ENCODE data around the gene SLC45A1. TPM values are rescaled to one million over a fixed set of nuclear protein-coding genes. Genes with fewer than 3 reads are reported as not detected.

The SLC45A1 gene
- total and polyA plus RNA-seq, 9 donors: 0.70 to 7.2 (median 4.5) TPM

GRCh38 chr1:8362701-8363101 lies 44.8 kb downstream of the SLC45A1 start:
- no peak overlapping the region for H3K4me3 ChIP-seq
- H3K36me3 ChIP-seq: no peaks in the 10 kb centered on the region
- no peaks in the 10 kb centered on the region for H3K27me3 ChIP-seq
- no peak overlapping the region for H3K27ac ChIP-seq
- H3K9me3 ChIP-seq: no peaks in the 10 kb centered on the region
- WGBS, 3 donors: 92 to 95% (median 93%) methylated on average over 13 of the region's 13 CpGs
- DNase-seq: no peak
- TF ChIP-seq EP300 (IDR thresholded peaks at IDR 0.05) (no peak), POLR2A (IDR thresholded peaks at IDR 0.05) (no peak)
- H3K4me1 ChIP-seq (ENCODE audit: insufficient read depth): peaks cover 4% of the 10 kb centered on the region
- intact Hi-C loops (cut with DNase I): no loop called here

GRCh38 chr1:8363186-8363766 lies 45.4 kb downstream of the SLC45A1 start:
- 77 to 79% (median 78%) methylated on average over 8 of the region's 8 CpGs for WGBS, 3 donors
- TF ChIP-seq CTCF (IDR thresholded peaks at IDR 0.05) (no peak), EP300 (IDR thresholded peaks at IDR 0.05) (no peak), POLR2A (IDR thresholded peaks at IDR 0.05) (no peak)

DNA sequence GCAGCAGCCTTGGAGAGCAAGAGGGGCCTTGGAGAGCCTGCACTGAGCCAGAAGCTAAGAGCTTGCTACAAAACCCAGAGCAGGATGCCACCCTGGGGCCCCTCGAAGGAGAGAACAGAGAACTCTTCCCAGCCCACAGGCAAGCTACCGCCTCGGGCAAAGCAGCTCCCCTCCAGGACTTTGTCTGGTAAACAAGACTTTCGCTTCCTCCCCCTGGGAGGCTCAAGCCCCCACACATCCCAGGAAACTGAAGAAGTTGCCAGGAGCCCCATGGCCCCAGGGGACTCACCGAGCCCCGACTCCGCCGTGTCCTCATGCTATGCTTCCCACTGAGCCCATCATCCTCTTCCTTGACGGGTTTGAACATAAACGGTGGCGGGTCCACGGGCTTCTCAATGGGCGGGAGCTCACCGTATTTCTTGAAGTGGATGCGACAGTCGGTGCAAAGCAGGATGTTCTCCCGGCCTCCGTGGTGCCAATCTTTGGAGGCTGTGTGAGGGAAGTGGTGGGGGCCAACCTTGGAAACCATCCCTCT lies 45.9 kb downstream of the SLC45A1 start:
- TF ChIP-seq POLR2A (IDR thresholded peaks at IDR 0.05) (no peak), EP300 (IDR thresholded peaks at IDR 0.05) (no peak)
- Histone ChIP-seq H3K4me1 (ENCODE audit: insufficient read depth) (peaks cover 4% of the 10 kb centered on the region), H3K9me3 (no peaks in the 10 kb centered on the region), H3K36me3 (no peaks in the 10 kb centered on the region), H3K27me3 (no peaks in the 10 kb centered on the region), H3K4me3 (no peak overlapping the region), H3K27ac (no peak overlapping the region)
- no peak for DNase-seq
- intact Hi-C loops (cut with DNase I): no loop called here
- 71 to 73% (median 71%) methylated on average over 18 of the region's 18 CpGs for WGBS, 3 donors

More at GRCh38 chr1:8363186-8363766, 45.4 kb downstream of the SLC45A1 start:
- Histone ChIP-seq H3K4me1 (ENCODE audit: insufficient read depth) (peaks cover 4% of the 10 kb centered on the region), H3K9me3 (no peaks in the 10 kb centered on the region), H3K27me3 (no peaks in the 10 kb centered on the region), H3K36me3 (no peaks in the 10 kb centered on the region), H3K27ac (no peak overlapping the region), H3K4me3 (no peak overlapping the region)
- intact Hi-C loops (cut with DNase I): no loop called here
- DNase-seq: no peak

DNA sequence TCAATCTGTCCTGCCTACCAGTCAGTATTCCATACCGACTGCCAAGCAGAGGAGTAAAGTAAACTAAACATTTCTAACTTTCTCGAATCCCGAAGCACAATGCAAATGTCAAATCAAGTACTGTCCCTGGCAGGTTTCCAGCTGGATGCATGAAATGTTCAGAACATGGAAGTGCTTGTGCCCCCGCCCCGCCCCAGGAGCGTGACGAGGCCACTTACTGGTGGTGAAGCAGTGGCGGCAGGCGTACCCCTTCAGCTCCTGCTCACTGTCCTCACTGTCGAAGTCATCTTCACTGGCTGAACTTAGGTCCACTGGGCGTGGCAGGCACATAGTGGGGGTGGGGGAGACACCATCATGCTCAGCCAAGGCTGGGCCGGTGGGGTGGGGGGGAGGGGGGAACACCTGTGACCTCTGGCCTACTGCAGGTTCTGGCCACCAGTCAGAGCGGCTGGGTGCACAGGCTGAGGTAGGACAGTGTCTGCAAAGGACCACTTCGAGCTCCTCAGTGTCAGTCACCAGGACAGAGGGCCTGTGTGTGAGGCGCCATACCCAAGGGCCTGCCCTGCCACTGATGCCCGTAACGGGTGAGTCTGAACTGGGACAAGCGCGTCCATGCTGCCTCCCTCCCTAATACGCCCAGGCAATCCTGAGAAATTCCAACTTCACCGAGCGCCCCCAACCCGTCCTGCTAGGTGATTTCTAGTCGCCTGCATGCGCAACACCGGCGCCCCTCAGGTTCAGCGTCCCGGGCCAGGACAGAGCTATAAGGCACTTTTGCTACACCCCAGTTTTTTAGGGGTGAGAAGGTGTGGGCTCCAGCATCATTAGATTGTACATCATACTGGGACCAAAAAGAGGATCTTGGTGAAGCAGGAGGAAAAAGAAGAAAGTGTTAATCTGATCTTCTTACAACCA lies 46.9 kb downstream of the SLC45A1 start:
- Histone ChIP-seq H3K4me1 (ENCODE audit: insufficient read depth) (peaks cover 4% of the 10 kb centered on the region), H3K4me3 (no peak overlapping the region), H3K36me3 (no peaks in the 10 kb centered on the region), H3K27ac (no peak overlapping the region), H3K27me3 (no peaks in the 10 kb centered on the region), H3K9me3 (no peaks in the 10 kb centered on the region)
- intact Hi-C loops (cut with DNase I): no loop called here
- 85 to 87% (median 85%) methylated on average over 27 to 29 of the region's 29 CpGs for WGBS, 3 donors
- TF ChIP-seq CTCF (IDR thresholded peaks at IDR 0.05) (no peak), EP300 (IDR thresholded peaks at IDR 0.05) (no peak), POLR2A (IDR thresholded peaks at IDR 0.05) (no peak)
- DNase-seq: peak in 2 of 5 donors; percentile 14 to 45

GRCh38 chr1:8365661-8366362 lies 47.9 kb downstream of the SLC45A1 start:
- no peaks in the 10 kb centered on the region for H3K27me3 ChIP-seq
- H3K4me1 ChIP-seq (ENCODE audit: insufficient read depth): peaks cover 10% of the 10 kb centered on the region
- no peak for DNase-seq
- H3K36me3 ChIP-seq: no peaks in the 10 kb centered on the region
- H3K27ac ChIP-seq: no peak overlapping the region
- 87 to 90% (median 88%) methylated on average over 24 of the region's 24 CpGs for WGBS, 3 donors
- H3K4me3 ChIP-seq: no peak overlapping the region
- TF ChIP-seq POLR2A (IDR thresholded peaks at IDR 0.05): no peak
- no peak for TF ChIP-seq CTCF (IDR thresholded peaks at IDR 0.05)
- no peak for TF ChIP-seq EP300 (IDR thresholded peaks at IDR 0.05)
- no peaks in the 10 kb centered on the region for H3K9me3 ChIP-seq
- intact Hi-C loops (cut with DNase I): no loop called here
